Tongue (tissue), 2 donors: ENCODE measurements around the gene IKZF1. TPM values are rescaled to one million over a fixed set of nuclear protein-coding genes. Genes with fewer than 3 reads are reported as not detected.

ENCODE experiments used
- DNase-seq: peaks from one replicate; pipeline ENCODE4 v3.0.0-alpha.2; 2015
- total RNA-seq: library from RNA; depleted of rRNA; stranded (reverse); fragments of >200 nt; gene quantifications from one replicate; pipeline ENCODE4 v1.2.3, GENCODE V29; 2014

The IKZF1 gene
- total RNA-seq, 1 donor from 2014 or later, result 6.1 TPM

GRCh38 chr7:50309721-50310120 is 5.2 kb downstream of the IKZF1 start:
- no peak for DNase-seq

GRCh38 chr7:50310361-50310760 is 5.8 kb downstream of the IKZF1 start:
- no peak for DNase-seq

GRCh38 chr7:50310956-50311355 is 6.4 kb downstream of the IKZF1 start:
- DNase-seq, result no peak

- DNase-seq, result no peak
These were observed 8.0 kb downstream of the IKZF1 start for GRCh38 chr7:50312250-50313162.

- DNase-seq, result no peak
These were observed 10.5 kb downstream of the IKZF1 start for GRCh38 chr7:50314836-50315592.

GRCh38 chr7:50315739-50316671 is 11.5 kb downstream of the IKZF1 start:
- DNase-seq, result no peak

- DNase-seq, result no peak
These were observed 12.7 kb downstream of the IKZF1 start for GRCh38 chr7:50317221-50317678.

- DNase-seq, result no peak
These were observed 13.5 kb downstream of the IKZF1 start for GRCh38 chr7:50317697-50318669.

GRCh38 chr7:50321487-50322067 is 17.1 kb downstream of the IKZF1 start:
- no peak for DNase-seq

- no peak for DNase-seq
These were observed 19.6 kb downstream of the IKZF1 start for GRCh38 chr7:50324113-50324512.

- no peak for DNase-seq
These were observed 22.9 kb downstream of the IKZF1 start for GRCh38 chr7:50327443-50327842.

GRCh38 chr7:50329775-50330174 is 25.3 kb downstream of the IKZF1 start:
- no peak for DNase-seq

GRCh38 chr7:50330254-50330653 is 25.7 kb downstream of the IKZF1 start:
- DNase-seq, result no peak

GRCh38 chr7:50330696-50331095 is 26.2 kb downstream of the IKZF1 start:
- DNase-seq, result no peak

GRCh38 chr7:50331564-50332208 is 27.2 kb downstream of the IKZF1 start:
- no peak for DNase-seq

- DNase-seq, result no peak
These were observed 28.0 kb downstream of the IKZF1 start for GRCh38 chr7:50332241-50333165.

GRCh38 chr7:50333221-50333651 is 28.7 kb downstream of the IKZF1 start:
- no peak for DNase-seq

- DNase-seq, result no peak
These were observed 30.0 kb downstream of the IKZF1 start for GRCh38 chr7:50334341-50334994.
